Glutamatergic neuron (in vitro differentiated cells): ENCODE results near the gene UCN. TPM values are rescaled to one million over a fixed set of nuclear protein-coding genes. Genes with fewer than 3 reads are reported as not detected.
A peak's percentile ranks its signal among the peaks of the same experiment; 100 is the strongest.
"Not testable (repeated sequence)": the region's sequence is repeated elsewhere in the genome, so short reads cannot be mapped to it uniquely, and the experiment has no call there.

ENCODE experiments used
- DNase-seq: peaks from one replicate; pipeline ENCODE4 v3.0.0; 2022
- H3K27ac Mint-ChIP-seq: one replicate; pipeline ENCODE4 v1.8.0; 2020; ENCODE audit warnings: mild to moderate bottlenecking, mixed read lengths, inconsistent platforms; ENCODE audit not compliant: unreplicated experiment
- H3K27me3 Mint-ChIP-seq: one replicate; pipeline ENCODE4 v1.8.0; 2020; ENCODE audit warnings: mild to moderate bottlenecking, moderate library complexity, mixed read lengths, inconsistent platforms; ENCODE audit not compliant: unreplicated experiment
- H3K36me3 Mint-ChIP-seq: one replicate; pipeline ENCODE4 v1.8.0; 2020; ENCODE audit warnings: mild to moderate bottlenecking, mixed read lengths, inconsistent platforms; ENCODE audit not compliant: unreplicated experiment
- H3K4me1 Mint-ChIP-seq: one replicate; pipeline ENCODE4 v1.8.0; 2020; ENCODE audit warnings: mild to moderate bottlenecking, low read depth, mixed read lengths, inconsistent platforms; ENCODE audit not compliant: unreplicated experiment
- H3K4me3 Mint-ChIP-seq: one replicate; pipeline ENCODE4 v1.8.0; 2020; ENCODE audit warnings: mild to moderate bottlenecking, mixed read lengths, inconsistent platforms; ENCODE audit not compliant: unreplicated experiment
- H3K9me3 Mint-ChIP-seq: one replicate; pipeline ENCODE4 v1.8.0; 2020; ENCODE audit warnings: mild to moderate bottlenecking, moderate library complexity, mixed read lengths, inconsistent platforms; ENCODE audit not compliant: unreplicated experiment
- total RNA-seq: library from RNA; stranded (reverse); fragmentation: NEBNext Ultra II Directional; extraction: Animal tissue kit (Norgen Biotek cat#: 25700); gene quantifications from one replicate; pipeline ENCODE4 v1.2.1, GENCODE V29; 2021; ENCODE audit not compliant: unreplicated experiment
- TF ChIP-seq, protein P1 (sequence below): fragments of 200-600 bp; sonication (generic); IDR thresholded peaks from one replicate; pipeline ENCODE4 v1.5.0; 2021; ENCODE audit not compliant: partially characterized antibody, unreplicated experiment

Gene UCN
- total RNA-seq, 1 donor from 2014 or later, result 1.9 TPM

DNA sequence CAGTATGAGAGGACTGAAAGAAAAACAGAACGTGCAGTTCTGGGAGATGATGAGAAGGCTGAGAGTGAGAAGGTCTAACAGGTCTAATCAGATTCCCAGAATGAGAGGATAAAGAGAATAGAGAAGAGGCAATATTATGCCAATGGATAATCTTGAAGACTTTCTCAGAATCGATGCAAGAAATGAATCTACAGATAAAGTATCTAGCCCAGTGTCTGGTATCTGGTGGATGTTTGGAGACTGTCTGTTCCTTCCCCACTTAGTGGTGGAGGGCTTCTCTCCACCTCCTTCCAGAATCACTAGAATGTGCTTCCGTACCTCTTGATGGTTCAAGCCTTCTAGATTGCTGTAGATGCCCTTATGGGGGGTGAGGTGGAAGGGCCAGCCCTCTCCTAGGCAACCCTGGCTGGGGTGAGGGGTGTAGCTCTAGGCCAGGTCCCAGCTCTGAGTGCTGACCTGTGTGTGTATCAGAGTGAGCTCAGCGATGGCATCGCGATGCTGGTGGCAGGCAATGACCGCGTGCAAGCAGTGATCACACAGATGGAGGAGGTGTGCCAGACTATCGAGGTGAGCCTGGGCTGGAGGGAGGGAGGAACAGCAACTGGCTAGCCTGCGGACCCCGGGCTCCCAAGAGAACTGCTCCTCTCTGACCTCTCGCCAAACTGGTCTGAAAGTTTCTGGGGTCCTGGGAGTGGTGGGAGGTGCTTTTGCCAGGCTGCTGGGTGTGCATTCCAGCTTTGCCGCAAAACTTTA is 3.6 kb downstream of the UCN start:
- peaks cover 2% of the 10 kb centered on the region for H3K4me1 Mint-ChIP-seq
- H3K36me3 Mint-ChIP-seq, result peaks cover 2% of the 10 kb centered on the region
- peaks cover 3% of the 10 kb centered on the region for H3K9me3 Mint-ChIP-seq
- no peak for DNase-seq
- TF ChIP-seq, protein P1, sequence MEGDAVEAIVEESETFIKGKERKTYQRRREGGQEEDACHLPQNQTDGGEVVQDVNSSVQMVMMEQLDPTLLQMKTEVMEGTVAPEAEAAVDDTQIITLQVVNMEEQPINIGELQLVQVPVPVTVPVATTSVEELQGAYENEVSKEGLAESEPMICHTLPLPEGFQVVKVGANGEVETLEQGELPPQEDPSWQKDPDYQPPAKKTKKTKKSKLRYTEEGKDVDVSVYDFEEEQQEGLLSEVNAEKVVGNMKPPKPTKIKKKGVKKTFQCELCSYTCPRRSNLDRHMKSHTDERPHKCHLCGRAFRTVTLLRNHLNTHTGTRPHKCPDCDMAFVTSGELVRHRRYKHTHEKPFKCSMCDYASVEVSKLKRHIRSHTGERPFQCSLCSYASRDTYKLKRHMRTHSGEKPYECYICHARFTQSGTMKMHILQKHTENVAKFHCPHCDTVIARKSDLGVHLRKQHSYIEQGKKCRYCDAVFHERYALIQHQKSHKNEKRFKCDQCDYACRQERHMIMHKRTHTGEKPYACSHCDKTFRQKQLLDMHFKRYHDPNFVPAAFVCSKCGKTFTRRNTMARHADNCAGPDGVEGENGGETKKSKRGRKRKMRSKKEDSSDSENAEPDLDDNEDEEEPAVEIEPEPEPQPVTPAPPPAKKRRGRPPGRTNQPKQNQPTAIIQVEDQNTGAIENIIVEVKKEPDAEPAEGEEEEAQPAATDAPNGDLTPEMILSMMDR, result no peak
- H3K27me3 Mint-ChIP-seq, result peaks cover 11% of the 10 kb centered on the region
- no peak overlapping the region for H3K27ac Mint-ChIP-seq
- H3K4me3 Mint-ChIP-seq, result no peak overlapping the region

DNA sequence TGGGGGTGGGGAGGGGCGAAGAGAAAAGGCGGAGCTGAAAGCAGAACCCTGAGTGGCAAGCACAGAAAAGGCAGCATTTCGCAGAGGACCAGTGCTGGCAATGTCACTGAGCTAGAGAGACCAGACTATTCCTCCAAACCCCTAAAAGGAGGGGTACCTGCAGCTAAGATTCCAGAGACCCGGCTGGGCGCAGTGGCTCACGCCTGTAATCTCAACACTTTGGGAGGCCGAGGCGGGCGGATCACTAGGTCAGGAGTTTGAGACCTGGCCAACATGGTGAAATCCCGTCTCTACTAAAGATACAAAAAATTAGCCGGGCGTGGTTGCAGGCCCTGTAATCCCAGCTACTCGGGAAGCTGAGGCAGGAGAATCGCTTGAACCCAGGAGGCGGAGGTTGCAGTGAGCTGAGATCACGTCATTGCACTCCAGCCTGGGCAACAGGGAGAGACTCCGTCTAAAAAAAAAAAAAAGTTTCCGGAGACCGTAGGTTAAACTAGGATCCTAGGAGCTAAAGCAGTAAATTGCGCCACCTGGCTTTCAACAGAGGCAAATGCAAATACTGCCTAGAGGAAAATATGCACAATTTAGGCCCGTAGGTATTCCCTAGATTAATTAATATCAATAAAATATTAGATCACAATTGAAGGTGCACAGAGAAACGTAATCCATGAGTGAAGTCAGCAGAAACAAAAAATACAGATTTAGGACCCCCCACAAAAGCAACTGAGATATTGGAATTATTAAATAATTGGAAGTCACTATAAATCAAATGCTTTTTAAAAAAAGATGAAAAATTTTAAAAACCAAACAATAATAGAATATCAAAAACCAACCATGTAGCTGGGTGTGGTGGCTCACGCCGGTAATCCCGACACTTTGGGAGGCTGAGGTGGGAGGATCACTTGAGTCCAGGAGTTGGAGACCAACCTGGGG is 4.9 kb downstream of the UCN start:
- peaks cover 8% of the 10 kb centered on the region for H3K27me3 Mint-ChIP-seq
- H3K4me1 Mint-ChIP-seq, result no peaks in the 10 kb centered on the region
- peaks cover 9% of the 10 kb centered on the region for H3K9me3 Mint-ChIP-seq
- no peak overlapping the region for H3K27ac Mint-ChIP-seq
- DNase-seq, result peak; percentile 22
- TF ChIP-seq, protein P1, result peak; percentile 90
- no peak overlapping the region for H3K4me3 Mint-ChIP-seq
- no peaks in the 10 kb centered on the region for H3K36me3 Mint-ChIP-seq

DNA sequence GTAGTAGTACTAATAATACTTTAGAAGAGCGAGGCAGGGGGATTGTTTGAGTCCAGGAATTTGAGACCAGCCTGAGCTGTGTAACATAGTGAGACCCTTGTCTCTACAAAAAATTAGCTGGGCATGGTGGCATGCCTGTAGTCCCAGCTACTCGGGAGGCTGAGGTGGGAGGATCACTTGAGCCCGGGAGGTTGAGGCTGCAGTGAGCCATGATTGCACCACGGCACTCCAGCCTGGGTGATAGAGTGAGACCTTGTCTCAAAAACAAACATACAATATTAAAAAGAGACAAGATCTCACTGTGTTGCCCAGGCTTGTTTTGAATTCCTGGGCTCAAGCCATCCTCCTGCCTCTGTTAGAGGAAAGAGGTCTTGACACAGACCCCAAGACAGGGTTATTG is 7.6 kb downstream of the UCN start:
- not testable (repeated sequence) for H3K36me3 Mint-ChIP-seq, H3K4me1 Mint-ChIP-seq, H3K4me3 Mint-ChIP-seq, DNase-seq, H3K9me3 Mint-ChIP-seq, H3K27me3 Mint-ChIP-seq, H3K27ac Mint-ChIP-seq

DNA sequence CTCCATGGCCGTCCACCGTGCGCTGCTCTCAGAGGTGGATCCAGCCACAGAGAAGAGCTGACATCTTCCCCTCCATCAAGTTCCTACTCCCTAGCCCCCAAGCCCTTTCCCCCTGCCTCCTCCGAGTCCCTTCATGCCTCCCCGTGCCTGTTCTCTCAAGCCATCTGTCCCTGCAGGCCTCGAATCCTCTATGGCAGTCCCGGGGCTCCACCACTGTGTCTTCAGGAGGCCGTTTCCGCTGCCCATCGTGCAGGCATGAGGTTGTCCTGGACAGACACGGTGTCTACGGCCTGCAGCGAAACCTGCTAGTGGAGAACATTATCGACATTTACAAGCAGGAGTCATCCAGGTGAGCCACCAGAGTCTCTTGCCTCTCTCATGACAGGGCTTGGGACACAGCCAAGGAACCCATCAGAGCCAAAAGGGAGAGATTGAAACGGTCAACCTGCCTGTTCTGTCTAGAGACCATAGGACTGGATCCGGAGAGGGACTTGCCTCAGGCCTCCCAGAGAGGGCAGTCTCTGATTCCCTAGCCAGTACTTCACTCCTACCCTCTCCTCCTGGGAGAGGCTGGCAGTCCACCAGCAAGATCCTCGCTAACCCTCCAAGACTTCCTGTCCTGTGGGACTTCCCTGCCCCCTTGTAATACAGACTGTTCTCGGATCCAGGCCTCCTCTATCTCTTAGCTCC is 9.7 kb downstream of the UCN start:
- no peak overlapping the region for H3K4me3 Mint-ChIP-seq
- H3K27ac Mint-ChIP-seq, result no peak overlapping the region
- H3K9me3 Mint-ChIP-seq, result peaks cover 7% of the 10 kb centered on the region
- H3K27me3 Mint-ChIP-seq, result no peaks in the 10 kb centered on the region
- no peaks in the 10 kb centered on the region for H3K36me3 Mint-ChIP-seq
- no peaks in the 10 kb centered on the region for H3K4me1 Mint-ChIP-seq
- TF ChIP-seq, protein P1, result no peak
- no peak for DNase-seq

DNA sequence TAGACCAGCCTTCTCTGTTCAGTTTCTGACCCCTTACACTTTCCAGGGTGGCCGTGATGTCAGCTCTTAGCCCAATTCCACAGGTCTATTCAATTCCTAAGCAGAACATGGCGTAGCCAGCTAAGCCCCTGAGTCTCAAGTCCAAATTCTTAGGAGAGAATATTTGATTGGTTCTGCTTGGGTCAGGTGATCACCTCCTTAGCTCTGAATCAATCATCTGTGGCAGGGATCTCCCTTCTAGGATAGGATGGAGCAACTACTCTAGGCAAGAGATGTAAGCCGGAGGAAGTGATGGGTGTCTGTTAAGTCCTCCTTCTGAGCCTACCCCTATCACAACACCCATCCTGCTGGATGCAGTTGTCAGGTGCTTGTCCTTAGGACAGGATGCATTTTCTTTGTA is 11.1 kb downstream of the UCN start:
- no peak for DNase-seq
- Mint-ChIP-seq H3K36me3 (no peaks in the 10 kb centered on the region), H3K27me3 (no peaks in the 10 kb centered on the region), H3K27ac (no peak overlapping the region), H3K4me3 (no peak overlapping the region), H3K4me1 (no peaks in the 10 kb centered on the region), H3K9me3 (peaks cover 7% of the 10 kb centered on the region)
- TF ChIP-seq, protein P1, result no peak
